IMR-90 (cell line): ENCODE results near the gene IL23R.

Source experiments
- CTCF ChIP-seq: conservative IDR thresholded peaks from 2 replicates; pipeline ENCODE4 v1.5.1; 2012; ENCODE audit warnings: mild to moderate bottlenecking, low read depth, low read length, improper control_type of control experiment
- ELK1 ChIP-seq: fragments of 150-350 bp; IDR thresholded peaks from 2 replicates; pipeline ENCODE4 v1.6.1; 2016; ENCODE audit warnings: low read depth, mild to moderate bottlenecking, low read length, moderate library complexity, borderline replicate concordance
- NFE2L2 ChIP-seq: fragments of 150-350 bp; IDR thresholded peaks from 2 replicates; pipeline ENCODE4 v1.6.1; 2016; ENCODE audit warnings: low read depth, mild to moderate bottlenecking, low read length
- POLR2A ChIP-seq: IDR thresholded peaks from 2 replicates; pipeline ENCODE4 v1.6.1; 2012; ENCODE audit warnings: mild to moderate bottlenecking, low read depth, low read length

- TF ChIP-seq CTCF (no peak), POLR2A (no peak), NFE2L2 (no peak), ELK1 (no peak)
Observed at GRCh38 chr1:67217417-67217816, 51.2 kb downstream of the IL23R start.
